D721Med (cell line): ENCODE measurements around the gene KRTAP2-2.
"Not testable (repeated sequence)": the region's sequence is repeated elsewhere in the genome, so short reads cannot be mapped to it uniquely, and the experiment has no call there.

Experiments
- DNase-seq: peaks from one replicate; pipeline ENCODE4 v3.0.0; 2011; ENCODE audit warnings: low spot score; ENCODE audit not compliant: insufficient read length
- FAIRE-seq: peaks from 2 replicates; lab custom pipeline; 2011; peaks lifted over from hg19 to GRCh38; lab: Jason Lieb, UNC
- TF ChIP-seq, protein P1 (sequence below): IDR thresholded peaks from 2 replicates; pipeline ENCODE4 v1.5.1; 2012; ENCODE audit warnings: mild to moderate bottlenecking, control low read depth; ENCODE audit not compliant: insufficient read depth; ENCODE audit errors: missing control alignments

The KRTAP2-2 gene

DNA sequence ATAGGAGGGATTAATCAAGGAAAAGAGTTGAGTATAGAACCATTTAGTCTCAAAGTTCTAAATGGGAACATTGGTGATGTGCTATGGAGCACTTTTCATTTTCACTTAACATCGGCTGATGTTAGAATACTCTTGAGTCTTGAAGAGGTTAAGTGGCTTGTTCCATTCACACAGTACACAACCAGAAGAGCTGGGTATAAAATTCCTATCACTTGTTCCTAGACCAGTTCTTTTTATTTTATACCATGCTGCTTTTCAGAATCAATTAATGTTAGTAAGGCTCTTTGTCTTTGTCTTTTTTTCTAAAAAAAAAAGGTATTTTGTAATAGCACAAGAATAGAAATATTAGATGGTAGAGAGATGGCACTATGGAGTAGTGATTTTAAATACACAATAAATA is 12.1 kb downstream of the KRTAP2-2 start:
- TF ChIP-seq, protein P1, sequence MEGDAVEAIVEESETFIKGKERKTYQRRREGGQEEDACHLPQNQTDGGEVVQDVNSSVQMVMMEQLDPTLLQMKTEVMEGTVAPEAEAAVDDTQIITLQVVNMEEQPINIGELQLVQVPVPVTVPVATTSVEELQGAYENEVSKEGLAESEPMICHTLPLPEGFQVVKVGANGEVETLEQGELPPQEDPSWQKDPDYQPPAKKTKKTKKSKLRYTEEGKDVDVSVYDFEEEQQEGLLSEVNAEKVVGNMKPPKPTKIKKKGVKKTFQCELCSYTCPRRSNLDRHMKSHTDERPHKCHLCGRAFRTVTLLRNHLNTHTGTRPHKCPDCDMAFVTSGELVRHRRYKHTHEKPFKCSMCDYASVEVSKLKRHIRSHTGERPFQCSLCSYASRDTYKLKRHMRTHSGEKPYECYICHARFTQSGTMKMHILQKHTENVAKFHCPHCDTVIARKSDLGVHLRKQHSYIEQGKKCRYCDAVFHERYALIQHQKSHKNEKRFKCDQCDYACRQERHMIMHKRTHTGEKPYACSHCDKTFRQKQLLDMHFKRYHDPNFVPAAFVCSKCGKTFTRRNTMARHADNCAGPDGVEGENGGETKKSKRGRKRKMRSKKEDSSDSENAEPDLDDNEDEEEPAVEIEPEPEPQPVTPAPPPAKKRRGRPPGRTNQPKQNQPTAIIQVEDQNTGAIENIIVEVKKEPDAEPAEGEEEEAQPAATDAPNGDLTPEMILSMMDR, result no peak
- DNase-seq (no peak), FAIRE-seq (no peak)

DNA sequence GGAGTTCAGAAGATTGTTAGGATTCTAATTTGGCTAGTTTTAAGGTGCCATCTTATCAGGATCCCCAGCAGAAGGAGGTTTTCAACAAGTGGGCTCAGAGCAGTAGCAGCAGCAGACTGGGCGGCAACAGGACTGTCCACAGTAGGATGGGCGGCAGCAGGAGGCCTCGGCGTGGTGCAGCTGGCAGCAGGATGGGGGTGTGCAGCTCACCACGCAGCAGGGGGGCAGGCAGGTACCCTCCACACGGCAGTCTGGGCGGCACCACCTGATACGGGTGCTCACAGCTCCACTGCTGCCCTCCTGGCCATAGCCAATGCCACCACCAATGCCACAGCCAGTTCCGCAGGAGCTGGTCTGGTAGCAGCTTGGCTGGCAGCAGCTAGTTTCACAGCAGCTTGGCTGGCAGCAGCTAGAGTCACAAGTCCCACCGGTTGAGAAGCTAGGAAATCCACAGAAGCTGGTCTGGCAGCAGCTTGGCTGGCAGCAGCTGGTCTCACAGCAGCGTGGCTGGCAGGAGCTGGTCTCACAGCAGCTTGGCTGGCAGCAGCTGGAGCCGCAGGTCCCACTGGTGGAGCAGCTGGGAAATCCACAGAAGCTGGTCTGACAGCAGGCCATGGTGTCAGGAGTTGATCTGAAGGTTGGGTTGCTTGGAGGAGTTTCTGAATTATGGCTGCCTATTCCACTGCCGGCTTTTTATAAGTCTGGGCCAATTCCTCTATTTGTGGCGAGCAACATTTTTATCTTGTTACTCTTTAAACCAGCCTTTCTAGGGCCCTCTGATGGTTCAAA is 14.1 kb downstream of the KRTAP2-2 start, which contains the start of gene KRTAP1-1:
KRTAP1-1 (minus strand) TSS at position 668 of the 789 bp plus-strand sequence; CDS start at position 615, 53 bp downstream.
- not testable (repeated sequence) for FAIRE-seq, DNase-seq

DNA sequence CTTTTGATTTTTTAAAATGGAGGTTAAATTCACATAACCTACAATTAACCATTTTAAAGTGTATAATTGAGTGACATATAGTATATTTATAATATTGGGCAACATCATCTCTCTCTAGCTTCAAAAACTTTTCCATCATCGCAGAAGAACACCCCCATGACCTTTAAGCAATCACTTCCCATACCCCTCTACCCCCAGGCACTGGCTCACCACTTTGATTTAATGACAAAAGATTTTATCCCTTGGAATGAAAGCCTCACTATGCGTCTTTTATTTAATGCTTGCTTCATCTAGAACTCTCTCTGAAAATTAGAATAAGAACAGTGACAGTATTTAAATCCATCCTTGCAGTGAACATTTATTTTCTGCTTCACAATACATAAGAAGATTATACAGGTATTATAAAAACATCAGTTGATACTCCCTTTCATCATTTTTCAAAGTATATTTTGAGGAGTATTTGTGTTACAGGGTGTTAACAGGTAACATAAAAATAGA is 17.1 kb downstream of the KRTAP2-2 start:
- DNase-seq (no peak), FAIRE-seq (no peak)
- TF ChIP-seq, protein P1, result no peak

DNA sequence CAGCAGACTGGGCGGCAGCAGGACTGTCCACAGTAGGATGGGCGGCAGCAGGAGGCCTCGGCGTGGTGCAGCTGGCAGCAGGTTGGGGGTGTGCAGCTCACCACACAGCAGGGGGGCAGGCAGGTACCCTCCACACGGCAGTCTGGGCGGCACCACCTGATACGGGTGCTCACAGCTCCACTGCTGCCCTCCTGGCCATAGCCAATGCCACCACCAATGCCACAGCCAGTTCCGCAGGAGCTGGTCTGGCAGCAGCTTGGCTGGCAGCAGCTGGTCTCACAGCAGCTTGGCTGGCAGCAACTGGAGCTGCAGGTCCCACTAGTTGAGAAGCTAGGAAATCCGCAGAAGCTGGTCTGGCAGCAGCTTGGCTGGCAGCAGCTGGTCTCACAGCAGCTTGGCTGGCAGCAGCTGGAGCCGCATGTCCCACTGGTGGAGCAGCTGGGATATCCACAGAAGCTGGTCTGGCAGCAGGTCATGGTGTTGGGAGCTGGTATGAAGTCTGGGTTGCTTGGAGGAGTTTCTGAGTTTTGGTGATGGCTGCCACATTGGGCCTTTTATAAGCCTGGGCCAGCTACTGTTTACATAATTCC is 20.6 kb downstream of the KRTAP2-2 start, which contains the start of gene KRTAP1-3:
KRTAP1-3 (minus strand) TSS at position 529 of the 590 bp plus-strand sequence; CDS start at position 476, 53 bp downstream.
- DNase-seq, FAIRE-seq: not testable (repeated sequence)

DNA sequence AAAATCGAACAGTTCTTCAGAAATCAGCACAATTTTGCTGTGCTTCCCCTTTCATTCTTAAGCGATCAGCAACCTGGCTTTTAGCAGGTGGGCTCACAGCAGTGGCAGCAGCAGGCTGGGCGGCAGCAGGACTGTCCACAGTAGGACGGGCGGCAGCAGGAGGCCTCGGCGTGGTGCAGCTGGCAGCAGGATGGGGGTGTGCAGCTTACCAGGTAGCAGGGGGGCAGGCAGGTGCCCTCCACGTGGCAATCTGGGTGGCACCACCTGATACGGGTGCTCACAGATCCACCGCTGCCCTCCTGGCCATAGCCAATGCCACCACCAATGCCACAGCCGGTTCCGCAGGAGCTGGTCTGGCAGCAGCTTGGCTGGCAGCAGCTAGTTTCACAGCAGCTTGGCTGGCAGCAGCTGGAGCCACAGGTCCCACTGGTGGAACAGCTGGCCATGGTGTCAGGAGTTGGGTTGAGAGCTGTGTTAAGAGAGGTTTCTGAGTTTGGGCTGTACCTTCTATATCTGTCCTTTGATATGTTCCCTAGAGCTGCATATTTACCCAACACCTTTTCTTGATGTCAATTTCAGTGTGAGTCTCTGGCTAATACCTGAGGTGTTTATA is 25.3 kb downstream of the KRTAP2-2 start, which contains the start of gene KRTAP1-4:
KRTAP1-4 (minus strand) TSS at position 563 of the 613 bp plus-strand sequence; CDS start at position 446, 117 bp downstream.
- DNase-seq, result no peak
- no peak for FAIRE-seq

DNA sequence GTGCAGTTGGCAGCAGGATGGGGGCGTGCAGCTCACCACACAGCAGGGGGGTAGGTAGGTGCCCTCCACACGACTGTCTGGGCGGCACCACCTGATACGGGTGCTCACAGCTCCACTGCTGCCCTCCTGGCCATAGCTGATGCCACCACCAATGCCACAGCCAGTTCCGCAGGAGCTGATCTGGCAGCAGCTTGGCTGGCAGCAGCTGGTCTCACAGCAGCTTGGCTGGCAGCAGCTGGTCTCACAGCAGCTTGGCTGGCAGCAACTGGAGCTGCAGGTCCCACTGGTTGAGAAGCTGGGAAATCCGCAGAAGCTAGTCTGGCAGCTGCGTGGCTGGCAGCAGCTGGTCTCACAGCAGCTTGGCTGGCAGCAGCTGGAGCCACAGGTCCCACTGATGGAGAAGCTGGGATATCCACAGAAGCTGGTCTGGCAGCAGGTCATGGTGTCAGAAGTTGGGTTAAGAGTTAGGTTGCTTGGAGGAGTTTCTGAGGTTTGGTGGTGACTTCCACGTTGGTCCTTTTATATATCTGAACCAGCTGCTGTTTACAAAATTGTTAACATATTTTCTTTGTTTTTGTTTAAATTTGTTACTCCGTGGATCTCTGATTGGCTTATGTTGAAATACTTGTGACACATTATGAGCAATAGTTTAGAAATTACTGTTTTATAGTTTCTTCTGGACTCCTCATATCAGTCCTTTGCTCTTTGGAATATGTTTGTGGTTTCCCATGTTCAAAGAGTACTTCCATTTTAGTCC is 28.1 kb downstream of the KRTAP2-2 start, which contains the start of gene KRTAP1-5:
KRTAP1-5 (minus strand) TSS at position 494 of the 757 bp plus-strand sequence; CDS start at position 441, 53 bp downstream.
- no peak for FAIRE-seq
- DNase-seq, result no peak
- TF ChIP-seq, protein P1, result no peak

More for the DNA sequence above, 25.3 kb downstream of the KRTAP2-2 start, which contains the start of gene KRTAP1-4:
- TF ChIP-seq, protein P1, result no peak

DNA sequence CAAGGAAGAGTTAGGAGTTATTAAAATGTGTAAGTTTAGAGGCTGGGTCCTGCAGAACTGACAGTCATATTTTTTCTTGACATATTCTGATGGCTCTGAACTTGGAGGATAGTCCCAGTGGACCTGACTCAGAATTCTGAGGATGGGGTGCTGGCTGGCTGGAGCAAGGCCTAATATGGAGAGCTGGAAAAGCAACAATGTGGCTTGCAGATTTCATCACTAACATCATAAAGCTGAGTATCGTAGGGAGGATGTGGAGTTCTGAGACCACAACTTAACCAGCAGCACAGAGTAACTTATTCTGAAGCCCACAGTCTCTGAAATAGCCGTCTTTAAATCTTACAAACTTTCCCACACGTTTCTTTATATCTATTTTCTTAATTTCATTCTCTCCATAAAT is 30.3 kb downstream of the KRTAP2-2 start:
- FAIRE-seq (no peak), DNase-seq (no peak)
- TF ChIP-seq, protein P1, result no peak
